RWPE1 (cell line): ENCODE measurements around the gene GGA2.

Experiments
- CTCF ChIA-PET: fragments of 350-600 bp; sonication (Branson Sonifier 250); formaldehyde crosslinking; extraction: SDS; loops from one replicate; lab custom pipeline; 2021; lab: Yijun Ruan, JAX
- POLR2A ChIA-PET: fragments of 400-600 bp; formaldehyde crosslinking; extraction: SDS; loops from one replicate; lab custom pipeline; 2020; ENCODE audit warnings: antibody characterized with exemption; ENCODE audit not compliant: low non-redundant PET; lab: Yijun Ruan, JAX
- DNase-seq: peaks from one replicate; pipeline ENCODE4 v3.0.0; 2012; ENCODE audit warnings: low spot score
- H3K27ac ChIP-seq: fragments of 450-650 bp; 2 replicates; pipeline ENCODE4 v1.5.1; 2017
- TF ChIP-seq, protein P1 (sequence below): fragments of 450-650 bp; conservative IDR thresholded peaks from 2 replicates; pipeline ENCODE4 v1.5.1; 2017; ENCODE audit warnings: low read depth, mild to moderate bottlenecking

The GGA2 gene

DNA sequence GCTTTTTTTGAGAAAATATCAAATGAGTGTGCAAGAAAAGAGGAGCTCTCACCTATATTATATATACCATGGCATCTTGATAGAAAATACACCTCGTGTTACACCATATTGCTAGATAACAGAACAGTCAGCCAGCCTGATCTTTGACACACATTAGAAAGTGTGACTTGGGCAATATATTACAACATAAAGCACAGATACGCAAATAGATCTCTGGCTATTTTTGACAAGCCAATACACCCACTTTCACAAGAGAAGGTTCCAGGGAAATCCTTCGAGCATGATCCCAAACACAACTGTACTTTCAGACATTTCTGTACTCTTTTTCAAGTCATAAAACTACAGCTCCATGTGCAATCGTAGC, 9.4 kb downstream of the GGA2 start:
- H3K27ac ChIP-seq, result peak overlapping the region; percentile 72
- ChIA-PET POLR2A (no interaction called here), CTCF (interaction anchor here (1.0 to 1.5 kb wide), 2 partner anchors 9 to 57 kb away, joined by 4 to 6 read pairs; partner anchors contain the start of genes GGA2 and UBFD1)
- no peak for DNase-seq
- TF ChIP-seq, protein P1, sequence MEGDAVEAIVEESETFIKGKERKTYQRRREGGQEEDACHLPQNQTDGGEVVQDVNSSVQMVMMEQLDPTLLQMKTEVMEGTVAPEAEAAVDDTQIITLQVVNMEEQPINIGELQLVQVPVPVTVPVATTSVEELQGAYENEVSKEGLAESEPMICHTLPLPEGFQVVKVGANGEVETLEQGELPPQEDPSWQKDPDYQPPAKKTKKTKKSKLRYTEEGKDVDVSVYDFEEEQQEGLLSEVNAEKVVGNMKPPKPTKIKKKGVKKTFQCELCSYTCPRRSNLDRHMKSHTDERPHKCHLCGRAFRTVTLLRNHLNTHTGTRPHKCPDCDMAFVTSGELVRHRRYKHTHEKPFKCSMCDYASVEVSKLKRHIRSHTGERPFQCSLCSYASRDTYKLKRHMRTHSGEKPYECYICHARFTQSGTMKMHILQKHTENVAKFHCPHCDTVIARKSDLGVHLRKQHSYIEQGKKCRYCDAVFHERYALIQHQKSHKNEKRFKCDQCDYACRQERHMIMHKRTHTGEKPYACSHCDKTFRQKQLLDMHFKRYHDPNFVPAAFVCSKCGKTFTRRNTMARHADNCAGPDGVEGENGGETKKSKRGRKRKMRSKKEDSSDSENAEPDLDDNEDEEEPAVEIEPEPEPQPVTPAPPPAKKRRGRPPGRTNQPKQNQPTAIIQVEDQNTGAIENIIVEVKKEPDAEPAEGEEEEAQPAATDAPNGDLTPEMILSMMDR, result no peak

DNA sequence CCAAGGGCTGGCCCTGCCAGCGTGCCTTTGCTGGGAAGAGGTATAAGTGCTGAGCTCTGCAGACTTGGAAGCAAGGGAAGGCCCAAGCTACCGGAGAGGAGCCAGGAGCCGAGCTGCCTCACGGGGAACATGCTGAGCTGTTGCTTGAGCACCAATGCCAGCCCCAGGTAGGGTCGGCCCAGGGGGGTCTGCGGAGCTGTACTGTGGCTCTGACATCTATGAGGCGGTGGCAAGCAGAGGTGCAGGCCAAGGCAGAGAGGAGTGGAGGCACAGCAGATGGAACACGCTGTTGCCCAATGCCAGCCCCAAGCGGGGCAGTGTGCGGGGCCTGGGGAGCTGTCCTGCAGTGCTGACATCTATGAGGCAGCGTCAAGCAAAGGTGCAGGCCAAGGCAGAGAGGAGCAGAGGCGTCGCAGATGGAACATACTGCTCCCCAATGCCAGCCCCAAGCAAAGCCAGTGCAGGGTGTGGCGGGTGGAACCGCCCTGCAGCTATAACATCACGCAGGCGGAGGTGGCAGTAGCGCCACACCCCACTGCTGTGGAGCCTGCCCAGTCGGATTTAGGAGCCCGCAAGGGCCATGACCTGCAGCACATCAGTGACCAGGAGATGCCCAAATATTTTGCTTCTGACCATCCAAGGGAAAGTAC, 10.0 kb downstream of the GGA2 start:
- no peak for DNase-seq
- TF ChIP-seq, protein P1, result no peak
- H3K27ac ChIP-seq, result peak overlapping the region; percentile 72
- CTCF ChIA-PET, result interaction anchor here (1.0 to 1.5 kb wide), 2 partner anchors 10 to 57 kb away, joined by 4 to 6 read pairs; partner anchors contain the start of genes GGA2 and UBFD1
- POLR2A ChIA-PET, result no interaction called here

DNA sequence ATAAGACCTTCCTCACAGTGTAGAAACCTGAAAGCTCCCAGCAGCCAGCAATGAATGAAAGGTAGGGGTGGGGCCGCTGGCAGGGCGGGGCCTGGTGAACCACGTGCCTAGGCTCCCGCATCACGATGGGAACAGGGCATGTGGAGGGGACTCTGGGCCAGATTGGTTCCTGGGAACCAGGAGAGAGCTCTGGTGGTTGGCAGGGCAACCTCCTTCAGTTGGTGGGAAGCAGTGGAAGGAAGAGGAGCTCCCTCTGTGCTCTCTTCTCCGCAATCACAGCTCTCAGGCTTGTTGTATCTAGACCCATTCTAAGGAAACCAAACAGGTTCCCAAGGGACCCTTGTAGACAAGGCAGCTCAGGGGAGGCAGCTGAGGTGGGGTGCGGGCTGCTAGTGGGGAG, 10.5 kb downstream of the GGA2 start:
- ChIA-PET POLR2A (no interaction called here), CTCF (no interaction called here)
- TF ChIP-seq, protein P1, result no peak
- DNase-seq, result no peak
- H3K27ac ChIP-seq, result peak overlapping the region; percentile 72

DNA sequence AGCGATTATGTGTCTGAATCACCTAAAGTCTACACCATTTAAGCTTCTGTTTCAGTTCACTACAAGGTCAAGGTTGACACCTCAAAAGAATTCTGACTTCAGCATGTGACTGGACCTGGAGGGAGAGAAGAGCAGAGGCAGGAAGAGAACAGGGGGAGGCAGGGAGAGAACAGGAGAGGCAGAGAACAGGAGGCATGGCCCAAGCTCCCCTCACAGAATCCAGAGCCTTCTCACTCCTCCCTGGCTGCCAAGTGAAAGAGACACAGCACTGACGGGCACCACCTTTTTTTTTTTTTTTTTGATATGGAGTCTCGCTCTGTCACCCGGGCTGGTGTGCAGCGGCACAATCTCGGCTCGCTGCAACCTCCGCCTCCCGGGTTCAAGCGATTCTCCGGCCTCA, 11.4 kb downstream of the GGA2 start:
- no peak for DNase-seq
- TF ChIP-seq, protein P1, result no peak
- POLR2A ChIA-PET, result interaction anchor here (0.7 kb wide), 1 partner anchor 46 kb away, joined by 3 read pairs; no protein-coding TSS in a partner anchor
- peak overlapping the region; percentile 72 for H3K27ac ChIP-seq
- CTCF ChIA-PET, result interaction anchor here (0.6 kb wide), 1 partner anchor 543 kb away, joined by 3 read pairs; no protein-coding TSS in a partner anchor

DNA sequence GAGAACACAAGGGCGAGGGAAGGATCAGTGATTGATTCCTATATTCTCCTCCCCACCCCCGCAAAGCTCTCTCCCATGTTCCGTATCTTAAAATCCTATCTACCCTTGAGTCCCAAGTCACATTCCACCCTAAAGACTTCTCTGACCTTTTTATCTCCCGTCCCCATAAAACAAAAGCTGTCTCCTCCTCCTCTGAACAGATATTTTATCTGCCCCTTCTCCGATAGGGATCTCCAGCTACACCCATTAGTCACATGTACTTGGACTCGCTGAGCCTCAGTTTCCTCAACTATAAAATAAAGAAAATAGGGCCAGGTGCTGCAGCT, 12.8 kb downstream of the GGA2 start:
- ChIA-PET POLR2A (no interaction called here), CTCF (interaction anchor here (0.8 kb wide), 1 partner anchor 15 kb away, joined by 4 read pairs; no protein-coding TSS in a partner anchor)
- TF ChIP-seq, protein P1, result no peak
- DNase-seq, result no peak
- H3K27ac ChIP-seq, result peak overlapping the region; percentile 82

DNA sequence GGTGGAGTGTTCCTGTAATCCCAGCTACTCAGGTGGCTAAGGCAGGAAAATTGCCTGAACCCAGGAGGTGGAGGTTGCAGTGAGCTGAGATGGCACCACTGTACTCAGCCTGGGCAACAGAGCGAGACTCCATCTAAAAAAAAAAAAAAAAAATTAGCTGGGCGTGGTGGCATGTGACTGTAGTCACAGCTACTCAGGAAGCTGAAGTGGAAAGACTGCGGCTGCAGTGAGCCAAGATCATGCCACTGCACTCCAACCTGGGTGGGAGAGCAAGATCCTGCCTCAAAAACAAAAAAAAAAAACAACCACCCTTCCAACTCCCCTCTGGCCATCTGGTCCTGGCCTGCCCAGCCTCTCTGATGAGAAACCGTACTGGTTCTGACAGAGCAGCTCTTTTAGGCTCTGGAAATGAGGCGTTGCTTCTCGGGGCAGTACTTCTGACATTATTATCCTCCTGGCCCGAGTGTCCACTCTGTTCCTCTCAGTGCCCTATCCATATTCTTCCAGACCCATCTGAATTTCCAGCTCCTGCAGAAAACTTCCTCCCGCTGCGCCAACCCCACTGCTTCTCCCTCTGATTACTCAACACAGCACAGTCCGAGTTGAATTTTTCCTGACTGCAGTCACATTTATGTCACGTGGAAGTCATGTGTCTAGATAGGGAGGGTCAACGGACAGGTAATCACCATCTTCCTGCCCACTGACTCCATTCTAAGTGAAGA, 13.3 kb downstream of the GGA2 start:
- H3K27ac ChIP-seq, result peak overlapping the region; percentile 82
- POLR2A ChIA-PET, result no interaction called here
- peak; percentile 90 for DNase-seq
- TF ChIP-seq, protein P1, result no peak
- CTCF ChIA-PET, result interaction anchor here (0.6 to 0.8 kb wide), 2 partner anchors 15 to 29 kb away, joined by 3 to 4 read pairs; no protein-coding TSS in a partner anchor
